Right lobe of liver (tissue), 6 donors: Measurements from ENCODE around the gene PRKAR2B. TPM values are rescaled to one million over a fixed set of nuclear protein-coding genes. Genes with fewer than 3 reads are reported as not detected.
A peak's percentile ranks its signal among the peaks of the same experiment; 100 is the strongest.
"Not testable (repeated sequence)": the region's sequence is repeated elsewhere in the genome, so short reads cannot be mapped to it uniquely, and the experiment has no call there.

Experiments used
- ATAC-seq, 4 donors: fragments of 200-7000 bp; cut with Tn5 transposase; one replicate each; pipeline ENCODE4 v1.9.1; 2020; ENCODE audit warnings: mild to moderate bottlenecking in 4 of 4, moderate library complexity in 4 of 4
- DNase-seq, 3 donors: peaks; one replicate each; pipeline ENCODE4 v3.0.0-alpha.2; 2020
- H3K27ac ChIP-seq, 3 donors: fragments of 200-600 bp; one replicate each; pipeline ENCODE4 v1.8.0; 2022
- H3K27me3 ChIP-seq, 2 donors: fragments of 200-600 bp; one replicate each; pipeline ENCODE4 v1.8.0; 2022
- H3K36me3 ChIP-seq, 4 donors: fragments of 200-600 bp; sonication (generic) in 1 of 4; one replicate each; pipeline versions ENCODE4 v1.5.1 to v1.8.0; 2017 to 2022; ENCODE audit warnings: control low read depth in 1 of 4
- H3K4me1 ChIP-seq, 4 donors: fragments of 200-600 bp; sonication (generic) in 1 of 4; one replicate each; pipeline versions ENCODE4 v1.5.1 to v1.8.0; 2017 to 2022; ENCODE audit warnings: control low read depth in 1 of 4
- H3K4me3 ChIP-seq, 3 donors: fragments of 200-600 bp; one replicate each; pipeline ENCODE4 v1.8.0; 2022
- H3K9me3 ChIP-seq, 4 donors: fragments of 200-600 bp; sonication (generic) in 1 of 4; one replicate each; pipeline versions ENCODE4 v1.5.1 to v1.8.0; 2017 to 2022; ENCODE audit warnings: control low read depth in 1 of 4
- POLR2A ChIP-seq: fragments of 450-650 bp; IDR thresholded peaks from one replicate; pipeline ENCODE4 v1.6.1; 2017; ENCODE audit warnings: antibody characterized with exemption, mild to moderate bottlenecking
- WGBS: methylation state at CpG from one replicate; pipeline ENCODE4 v1.1.6; 2018; ENCODE audit warnings: low coverage, low lambda C conversion rate; ENCODE audit not compliant: insufficient coverage; ENCODE audit errors: missing lambda C conversion rate; 5-methylcytosine and 5-hydroxymethylcytosine counted together
- intact Hi-C, 2 donors: fragments of 100-400 bp; cut with DNase I; formaldehyde crosslinking; loops; one replicate each; pipeline versions ENCODE4 v1.11.2 to v1.14.1; 2022
- total RNA-seq, 6 experiments: library from RNA; depleted of rRNA in 2 of 6; stranded (reverse); fragments of >200 nt in 2 of 6; fragmentation: NEBNext Ultra II Directional in 3 of 6; extraction: Animal tissue kit (Norgen Biotek cat#: 25700) in 3 of 6; gene quantifications; one replicate each; pipeline versions ENCODE4 v1.1.0 to v1.2.4, GENCODE V29; 2016 to 2023
- TF ChIP-seq, protein P1 (sequence below), 4 donors: fragments of 200-600 bp in 3 of 4; fragments of 450-650 bp in 1 of 4; IDR thresholded peaks; one replicate each; pipeline versions ENCODE4 v1.5.1 to v1.8.0; 2016 to 2022; ENCODE audit warnings: antibody characterized with exemption in 4 of 4, mild to moderate bottlenecking in 2 of 4
- donor health status: DM: no; HTN: yes; CAD: no.
- donor health status: DM: no; HTN: no; CAD: no.
- donor health status: DM: no; HTN: no; CAD: no.
- donor health status: DM: no; HTN: yes; CAD: no.
- donor health status: DM: no; HTN: yes; CAD: no.

The PRKAR2B gene
- total RNA-seq, 6 experiments from 2014 or later, result 1.4 to 2.9 (median 1.8) TPM

DNA sequence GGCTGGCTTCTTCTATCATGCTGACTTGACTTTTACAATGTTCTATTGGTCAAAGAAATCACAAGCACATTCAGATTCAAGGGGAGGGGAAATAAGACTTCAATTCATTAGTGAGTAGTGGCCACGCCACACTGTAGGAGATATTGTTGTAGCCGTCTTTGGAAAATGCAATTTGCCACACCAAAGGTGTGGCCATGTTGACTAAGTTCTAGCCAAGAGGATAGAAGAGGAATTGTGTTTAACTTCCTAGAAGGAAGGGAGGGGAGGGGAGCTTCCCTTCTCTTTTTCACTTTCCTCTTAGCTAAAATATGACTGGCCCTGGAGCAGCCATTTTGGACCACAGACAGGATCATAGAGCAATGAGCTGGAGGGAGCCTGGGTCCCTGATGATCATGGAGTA lies 3.4 kb upstream of the PRKAR2B start:
- ATAC-seq, result no peak
- DNase-seq, result no peak
- H3K9me3 ChIP-seq, result no peaks in the 10 kb centered on the region
- H3K4me3 ChIP-seq, result no peak overlapping the region
- no peaks in the 10 kb centered on the region for H3K27me3 ChIP-seq
- H3K27ac ChIP-seq, result no peak overlapping the region
- WGBS, result 100% methylated on average over 2 of the region's 2 CpGs
- TF ChIP-seq POLR2A, result no peak
- TF ChIP-seq, protein P1, sequence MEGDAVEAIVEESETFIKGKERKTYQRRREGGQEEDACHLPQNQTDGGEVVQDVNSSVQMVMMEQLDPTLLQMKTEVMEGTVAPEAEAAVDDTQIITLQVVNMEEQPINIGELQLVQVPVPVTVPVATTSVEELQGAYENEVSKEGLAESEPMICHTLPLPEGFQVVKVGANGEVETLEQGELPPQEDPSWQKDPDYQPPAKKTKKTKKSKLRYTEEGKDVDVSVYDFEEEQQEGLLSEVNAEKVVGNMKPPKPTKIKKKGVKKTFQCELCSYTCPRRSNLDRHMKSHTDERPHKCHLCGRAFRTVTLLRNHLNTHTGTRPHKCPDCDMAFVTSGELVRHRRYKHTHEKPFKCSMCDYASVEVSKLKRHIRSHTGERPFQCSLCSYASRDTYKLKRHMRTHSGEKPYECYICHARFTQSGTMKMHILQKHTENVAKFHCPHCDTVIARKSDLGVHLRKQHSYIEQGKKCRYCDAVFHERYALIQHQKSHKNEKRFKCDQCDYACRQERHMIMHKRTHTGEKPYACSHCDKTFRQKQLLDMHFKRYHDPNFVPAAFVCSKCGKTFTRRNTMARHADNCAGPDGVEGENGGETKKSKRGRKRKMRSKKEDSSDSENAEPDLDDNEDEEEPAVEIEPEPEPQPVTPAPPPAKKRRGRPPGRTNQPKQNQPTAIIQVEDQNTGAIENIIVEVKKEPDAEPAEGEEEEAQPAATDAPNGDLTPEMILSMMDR (IDR thresholded peaks at IDR 0.05), result no peak
- intact Hi-C loops, result no loop called here
- H3K36me3 ChIP-seq, result no peaks in the 10 kb centered on the region
- peaks cover 0 to 8% (median 2%) of the 10 kb centered on the region in 4 donors for H3K4me1 ChIP-seq

DNA sequence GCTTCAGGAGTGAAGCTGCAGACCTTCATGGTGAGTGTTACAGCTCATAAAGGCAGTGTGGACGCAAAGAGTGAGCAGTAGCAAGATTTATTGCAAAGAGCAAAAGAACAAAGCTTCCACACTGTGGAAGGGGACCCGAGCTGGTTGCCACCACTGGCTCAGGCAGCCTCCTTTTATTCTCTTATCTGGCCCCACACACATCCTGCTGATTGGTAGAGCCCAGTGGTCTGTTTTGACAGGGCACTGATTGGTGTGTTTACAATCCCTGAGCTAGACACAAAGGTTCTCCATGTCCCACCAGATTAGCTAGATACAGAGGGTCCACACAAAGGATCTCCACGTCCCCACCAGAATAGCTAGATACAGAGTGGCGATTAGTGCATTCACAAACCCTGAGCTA lies 2.7 kb upstream of the PRKAR2B start:
- H3K4me1 ChIP-seq, H3K36me3 ChIP-seq, intact Hi-C loops, H3K27ac ChIP-seq, H3K27me3 ChIP-seq, ATAC-seq, H3K9me3 ChIP-seq, DNase-seq, H3K4me3 ChIP-seq: not testable (repeated sequence)
- WGBS, result 38% methylated on average over 2 of the region's 4 CpGs

DNA sequence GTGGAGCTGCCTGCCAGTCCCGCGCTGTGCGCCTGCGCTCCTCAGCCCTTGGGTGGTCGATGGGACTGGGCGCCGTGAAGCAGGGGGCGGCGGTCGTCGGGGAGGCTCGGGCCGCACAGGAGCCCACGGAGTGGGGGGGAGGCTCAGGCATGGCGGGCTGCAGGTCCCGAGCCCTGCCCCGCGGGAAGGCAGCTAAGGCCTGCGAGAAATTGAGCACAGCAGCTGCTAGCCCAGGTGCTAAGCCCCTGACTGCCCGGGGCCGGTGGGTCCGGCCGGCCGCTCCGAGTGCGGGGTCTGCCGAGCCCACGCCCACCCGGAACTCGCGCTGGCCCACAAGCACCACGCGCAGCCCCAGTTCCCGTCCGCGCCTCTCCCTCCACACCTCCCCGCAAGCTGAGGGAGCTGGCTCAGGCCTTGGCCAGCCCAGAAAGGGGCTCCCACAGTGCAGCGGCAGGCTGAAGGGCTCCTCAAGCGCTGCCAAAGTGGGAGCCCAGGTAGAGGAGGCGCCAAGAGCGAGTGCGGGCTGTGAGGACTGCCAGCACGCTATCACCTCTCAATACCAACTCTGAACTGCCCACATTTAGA lies 2.1 kb upstream of the PRKAR2B start:
- H3K4me3 ChIP-seq, H3K36me3 ChIP-seq, ATAC-seq, H3K4me1 ChIP-seq, H3K9me3 ChIP-seq, H3K27ac ChIP-seq, DNase-seq, intact Hi-C loops, H3K27me3 ChIP-seq: not testable (repeated sequence)
- WGBS, result 100% methylated on average over 4 of the region's 43 CpGs

DNA sequence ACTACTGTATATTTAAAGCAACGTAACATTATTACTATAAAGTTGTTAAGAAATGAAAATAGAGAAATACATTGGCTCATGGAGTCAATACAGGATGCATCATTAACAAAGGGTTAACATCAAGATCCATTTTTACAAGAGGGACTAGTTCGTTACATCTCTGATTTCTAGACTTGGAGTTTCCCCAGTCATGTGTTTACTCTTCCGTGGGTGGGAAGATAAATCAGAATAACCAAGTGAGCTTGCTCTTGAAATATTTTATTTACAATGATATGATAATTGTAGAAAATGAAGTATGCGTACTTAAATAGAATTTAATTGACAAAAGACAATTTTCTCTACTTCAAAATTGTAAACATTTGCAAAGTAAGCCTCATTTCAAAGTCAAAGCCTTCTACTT lies 1.0 kb upstream of the PRKAR2B start:
- Histone ChIP-seq H3K4me1 (peaks cover 0 to 8% (median 2%) of the 10 kb centered on the region in 4 donors), H3K36me3 (no peaks in the 10 kb centered on the region), H3K9me3 (no peaks in the 10 kb centered on the region), H3K27ac (no peak overlapping the region), H3K27me3 (no peaks in the 10 kb centered on the region), H3K4me3 (no peak overlapping the region)
- no peak for ATAC-seq
- intact Hi-C loops, result no loop called here
- DNase-seq, result no peak
- TF ChIP-seq POLR2A, result no peak
- TF ChIP-seq, protein P1 (IDR thresholded peaks at IDR 0.05), result no peak
- WGBS, result 42% methylated on average over 4 of the region's 4 CpGs

DNA sequence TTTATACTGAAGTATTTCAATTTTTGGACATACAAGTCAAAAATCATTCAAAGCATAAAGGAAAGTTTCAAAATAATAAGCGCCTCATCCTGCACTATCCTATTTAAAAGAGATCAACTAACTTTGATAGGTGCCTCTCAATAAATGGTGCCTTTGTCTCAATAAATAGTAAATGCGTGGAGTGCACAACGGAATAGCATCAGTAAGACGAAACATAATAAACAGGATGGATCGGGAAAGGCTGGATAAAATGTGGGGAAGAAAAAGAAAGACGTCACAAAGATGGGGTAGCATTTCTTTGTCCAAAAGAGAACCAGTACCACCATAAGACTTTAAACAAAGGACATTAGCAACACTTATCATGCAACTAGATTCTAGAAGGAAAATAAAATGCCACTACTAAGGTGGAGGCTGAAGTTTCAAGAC lies 571 bp upstream of the PRKAR2B start:
- intact Hi-C loops, result no loop called here
- TF ChIP-seq POLR2A, result no peak
- TF ChIP-seq, protein P1 (IDR thresholded peaks at IDR 0.05), result no peak
- no peaks in the 10 kb centered on the region for H3K9me3 ChIP-seq
- DNase-seq, result no peak
- peak overlapping the region; percentile 43 to 57 (median 45) for H3K4me3 ChIP-seq
- WGBS, result 27% methylated on average over 6 of the region's 6 CpGs
- H3K36me3 ChIP-seq, result no peaks in the 10 kb centered on the region
- peaks cover 0 to 8% (median 2%) of the 10 kb centered on the region in 4 donors for H3K4me1 ChIP-seq
- no peak for ATAC-seq
- no peaks in the 10 kb centered on the region for H3K27me3 ChIP-seq
- H3K27ac ChIP-seq, result peak overlapping the region; percentile 41 to 48 (median 47)
